HG03280 (cell line): ENCODE data around the gene DMRT1.
A peak's percentile ranks its signal among the peaks of the same experiment; 100 is the strongest.
"Not testable (repeated sequence)": the region's sequence is repeated elsewhere in the genome, so short reads cannot be mapped to it uniquely, and the experiment has no call there.

Experiments
- ATAC-seq: cut with Tn5 transposase; IDR thresholded peaks from one replicate; pipeline ENCODE4 v1.9.1; 2021; ENCODE audit warnings: mild to moderate bottlenecking, moderate library complexity; ENCODE audit not compliant: unreplicated experiment

Gene DMRT1

DNA sequence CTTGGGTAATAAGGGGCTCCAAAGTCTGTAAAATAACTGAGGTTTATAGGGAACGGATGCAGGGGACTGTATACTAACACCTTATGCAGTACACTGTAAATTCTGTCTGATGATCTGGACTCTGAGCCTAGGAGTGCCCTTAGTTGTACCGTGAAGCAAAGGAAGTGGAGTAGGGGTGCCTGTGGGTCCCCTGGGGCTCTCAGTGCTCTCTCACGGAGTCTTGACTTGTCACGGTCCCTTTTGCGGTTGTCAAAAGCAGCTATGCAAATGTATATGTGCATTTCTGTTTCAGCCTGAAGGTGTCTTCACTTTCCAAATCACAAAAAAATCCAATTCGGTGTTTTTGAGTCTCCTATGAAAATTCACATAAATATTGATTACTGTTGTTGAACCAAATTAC lies 17.8 kb downstream of the DMRT1 start:
- peak; percentile 99 for ATAC-seq

DNA sequence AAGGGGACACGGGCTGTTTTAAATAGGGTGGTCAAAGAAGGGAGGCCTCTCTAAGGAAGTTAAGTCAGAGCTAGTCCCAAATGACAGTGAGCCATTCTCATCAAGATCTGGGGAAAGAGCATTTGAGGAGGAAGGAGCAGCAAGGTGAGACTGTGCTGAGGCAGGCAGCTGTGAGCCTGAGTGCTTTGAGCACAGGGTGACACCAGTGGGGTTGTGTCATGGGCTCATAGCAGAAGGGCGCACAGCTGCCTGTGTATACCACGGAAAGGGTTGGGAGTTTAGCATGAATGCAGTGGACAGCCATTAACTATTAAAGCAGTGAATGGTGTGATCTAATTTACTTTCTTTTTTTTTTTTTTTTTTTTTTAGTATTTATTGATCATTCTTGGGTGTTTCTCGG lies 19.2 kb downstream of the DMRT1 start:
- ATAC-seq: no peak

DNA sequence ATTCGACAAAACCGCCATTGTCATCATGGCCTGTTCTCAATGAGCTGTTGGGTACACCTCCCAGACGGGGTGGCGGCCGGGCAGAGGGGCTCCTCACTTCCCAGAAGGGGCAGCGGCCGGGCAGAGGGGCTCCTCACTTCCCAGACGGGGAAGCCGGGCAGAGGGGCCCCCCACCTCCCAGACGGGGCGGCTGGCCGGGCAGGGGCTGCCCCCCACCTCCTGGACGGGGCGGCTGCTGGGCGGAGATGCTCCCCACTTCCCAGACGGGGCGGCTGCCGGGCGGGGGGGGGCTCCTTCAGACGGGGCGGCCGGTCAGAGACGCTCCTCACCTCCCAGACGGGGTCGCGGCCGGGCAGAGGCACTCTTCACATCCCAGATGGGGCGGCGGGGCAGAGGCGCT lies 20.0 kb downstream of the DMRT1 start:
- not testable (repeated sequence) for ATAC-seq

DNA sequence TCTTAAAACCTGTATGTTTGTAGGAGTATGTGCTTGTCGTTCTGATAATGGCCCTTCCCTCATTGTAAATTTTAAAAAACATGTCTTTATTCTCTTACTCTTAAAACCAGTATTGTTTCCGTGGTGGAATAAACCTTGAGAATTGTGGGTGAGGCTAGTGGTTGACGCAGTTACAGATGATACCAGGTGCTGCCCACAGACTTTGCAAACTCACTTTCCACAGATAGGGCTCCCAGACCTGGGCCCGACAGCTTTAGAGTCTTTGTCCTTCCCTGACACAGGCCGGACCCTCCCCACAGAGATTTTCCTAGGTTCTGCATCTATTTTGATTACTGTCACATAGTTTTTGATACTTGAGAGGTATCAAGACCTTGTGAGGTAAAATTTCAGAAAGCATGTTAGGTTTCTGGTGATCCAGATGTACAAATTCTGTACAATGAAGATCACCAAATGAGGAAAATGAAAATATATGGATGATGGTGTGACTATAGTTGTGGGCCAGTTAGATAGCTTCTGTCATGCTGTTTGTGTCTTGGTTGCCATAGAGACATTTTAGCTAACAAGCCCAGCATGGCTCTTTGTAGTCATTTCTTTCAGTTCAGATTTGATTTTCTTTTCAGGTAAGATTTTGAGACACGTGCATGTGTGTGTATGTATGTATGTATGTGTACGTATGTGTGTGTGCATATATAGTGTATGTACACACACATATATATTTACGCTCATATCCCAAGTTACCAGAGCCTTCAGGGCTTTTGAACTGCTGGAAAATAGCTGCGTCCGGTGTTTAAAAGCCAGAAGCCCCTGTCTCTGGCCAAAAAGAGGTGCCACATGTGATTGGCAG lies 33.8 kb downstream of the DMRT1 start:
- ATAC-seq: no peak

DNA sequence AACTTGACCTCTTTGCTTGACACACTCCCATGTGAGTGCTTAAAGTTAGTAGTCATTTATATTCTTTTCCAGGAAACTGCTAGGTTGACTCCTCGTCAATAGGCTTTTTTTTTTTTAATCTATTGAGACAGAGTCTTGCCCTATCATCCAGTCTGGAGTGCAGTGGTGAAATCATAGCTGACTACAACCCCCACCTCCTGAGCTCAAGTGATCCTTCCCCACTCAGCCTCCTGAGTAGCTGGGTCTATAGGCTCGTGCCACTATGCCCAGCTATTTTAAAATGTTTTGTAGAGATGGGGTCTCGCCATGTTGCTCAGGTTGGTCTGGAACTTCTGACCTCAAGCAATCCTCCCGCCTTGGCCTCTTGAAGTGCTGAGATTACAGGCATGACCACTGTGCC lies 34.9 kb downstream of the DMRT1 start:
- no peak for ATAC-seq

DNA sequence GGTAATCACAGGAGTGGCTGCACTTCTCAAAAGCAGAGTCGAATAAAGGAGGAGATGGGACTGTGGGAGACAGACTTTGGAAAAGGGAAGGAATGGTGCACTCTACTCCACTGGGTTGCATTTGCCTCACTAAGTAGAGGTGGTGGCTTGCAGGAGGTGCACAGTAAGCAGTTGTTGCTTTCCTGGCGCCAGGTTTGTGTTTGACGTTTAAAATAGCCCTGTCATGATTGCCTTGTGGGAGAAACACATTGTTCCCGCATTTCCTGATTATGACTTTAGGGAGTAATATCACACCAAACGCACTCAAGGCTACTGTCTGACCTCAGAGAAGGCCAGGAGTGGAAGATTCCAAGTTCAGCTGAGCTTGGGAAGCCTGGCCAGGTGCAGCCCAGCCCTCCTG lies 36.7 kb downstream of the DMRT1 start:
- no peak for ATAC-seq

DNA sequence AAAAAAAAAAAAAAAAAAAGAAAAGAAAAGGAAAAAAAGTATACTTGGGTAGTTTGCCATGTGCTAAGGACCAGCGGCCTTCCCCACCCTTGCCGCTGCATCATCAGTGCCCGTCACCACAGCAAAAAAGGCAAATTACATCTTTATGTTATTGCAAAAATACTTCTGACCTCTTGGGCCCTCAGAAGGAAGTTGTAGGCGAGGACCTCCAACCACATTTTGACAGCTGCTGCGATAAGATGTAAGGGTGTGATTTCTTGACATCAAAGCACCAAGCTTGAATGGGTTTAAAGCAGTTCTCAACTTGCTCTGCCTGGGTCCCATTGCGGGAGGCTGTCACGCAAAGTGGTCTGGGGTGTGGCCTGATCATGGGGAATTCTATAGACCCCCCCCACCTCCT lies 39.2 kb downstream of the DMRT1 start:
- no peak for ATAC-seq

DNA sequence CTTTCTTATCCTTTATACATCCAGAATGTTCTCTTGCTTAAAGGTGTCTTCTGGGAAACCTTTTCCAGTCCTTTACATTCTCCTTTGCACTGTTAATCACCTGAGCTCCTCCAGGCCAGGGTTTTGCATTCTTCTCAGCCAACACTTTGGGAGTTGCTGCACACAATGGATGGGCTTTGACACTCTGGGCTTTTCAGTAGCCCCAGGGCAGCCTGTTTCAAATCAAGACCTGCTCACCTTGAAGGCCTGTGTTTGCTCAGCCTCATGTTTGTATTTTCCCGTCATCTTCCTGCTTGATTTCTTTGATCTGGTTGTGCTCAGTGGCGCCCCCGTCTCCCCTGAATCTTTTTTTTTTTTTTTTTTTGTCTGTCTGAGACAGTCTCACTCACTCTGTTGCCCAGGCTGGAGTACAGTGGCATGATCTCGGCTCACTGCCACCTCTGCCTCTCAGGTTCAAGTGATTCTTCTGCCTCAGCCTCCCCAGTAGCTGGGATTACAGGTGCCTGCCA lies 41.0 kb downstream of the DMRT1 start:
- no peak for ATAC-seq

DNA sequence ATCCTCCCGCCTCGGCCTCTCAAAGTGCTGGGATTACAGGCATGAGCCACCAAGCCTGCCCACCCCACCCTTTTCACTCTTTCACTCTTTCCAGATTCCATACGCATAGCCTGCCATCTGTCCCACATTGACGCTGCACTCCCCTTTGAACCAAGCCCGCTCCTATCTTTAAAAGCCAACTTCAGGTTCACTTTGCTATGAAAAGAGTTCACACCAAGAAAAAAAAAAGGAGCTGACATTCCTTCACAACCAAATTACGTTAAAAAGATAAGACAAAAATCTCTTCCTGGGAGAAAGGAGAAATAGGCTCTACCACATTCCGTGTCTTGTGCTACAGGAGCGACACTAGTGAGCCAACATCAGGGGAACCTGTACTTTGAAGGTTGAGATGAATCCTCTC lies 41.5 kb downstream of the DMRT1 start:
- ATAC-seq: no peak

DNA sequence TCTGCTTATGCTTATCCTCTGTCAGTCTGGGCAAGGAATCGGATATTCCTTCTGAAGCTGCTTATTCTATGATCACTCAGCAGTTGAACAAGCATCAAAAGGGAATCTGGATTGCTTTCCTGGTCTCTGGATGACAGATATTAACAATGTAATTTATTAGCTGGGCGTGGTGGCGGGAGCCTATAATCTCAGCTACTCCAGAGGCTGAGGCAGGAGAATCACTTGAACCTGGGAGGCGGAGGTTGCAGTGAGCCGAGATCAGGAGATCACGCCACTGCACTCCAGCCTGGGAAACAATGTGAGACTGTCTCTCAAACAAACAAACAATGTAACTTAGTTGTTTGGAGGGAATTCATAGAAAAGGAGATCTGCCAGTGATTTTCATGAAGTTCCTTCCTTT lies 45.4 kb downstream of the DMRT1 start:
- ATAC-seq: no peak

DNA sequence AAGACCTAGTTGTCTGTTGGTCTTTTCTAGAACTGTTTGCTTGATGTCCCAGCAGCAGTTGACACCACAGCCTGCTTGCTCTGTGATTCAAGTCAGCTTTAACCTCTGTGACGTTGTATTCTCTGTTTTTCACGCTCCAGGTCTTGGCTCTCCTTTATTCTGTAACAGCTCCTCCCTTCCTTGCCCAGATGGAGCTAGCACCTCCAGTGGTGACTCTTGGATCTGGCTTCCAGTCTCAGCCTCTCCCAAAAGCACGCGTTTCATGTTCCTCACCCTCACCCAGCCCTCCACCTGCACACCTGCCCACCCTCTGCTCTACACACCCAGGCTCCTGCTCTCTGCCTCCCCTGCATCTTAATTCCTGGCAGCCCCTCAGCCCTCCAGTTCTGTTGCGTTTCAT lies 50.6 kb downstream of the DMRT1 start:
- no peak for ATAC-seq

DNA sequence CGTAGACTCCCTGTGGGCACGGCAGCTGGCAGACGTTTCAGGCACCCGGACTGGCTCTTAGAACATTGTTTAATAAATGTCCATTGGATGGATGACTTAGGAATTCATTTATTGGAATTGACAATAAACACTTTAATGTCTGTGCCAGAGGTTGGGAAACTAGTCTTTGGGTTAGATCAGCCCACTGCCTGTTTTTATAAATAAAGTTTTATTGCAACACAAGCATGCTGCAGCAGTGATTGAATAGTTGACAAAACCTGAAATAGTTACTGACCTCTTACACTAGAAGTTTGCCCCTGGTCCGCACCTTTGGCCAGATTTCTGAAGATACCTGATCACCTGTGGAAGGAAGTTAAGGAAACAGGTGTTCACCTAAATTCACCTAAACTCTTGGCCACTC lies 51.6 kb downstream of the DMRT1 start:
- ATAC-seq: no peak

DNA sequence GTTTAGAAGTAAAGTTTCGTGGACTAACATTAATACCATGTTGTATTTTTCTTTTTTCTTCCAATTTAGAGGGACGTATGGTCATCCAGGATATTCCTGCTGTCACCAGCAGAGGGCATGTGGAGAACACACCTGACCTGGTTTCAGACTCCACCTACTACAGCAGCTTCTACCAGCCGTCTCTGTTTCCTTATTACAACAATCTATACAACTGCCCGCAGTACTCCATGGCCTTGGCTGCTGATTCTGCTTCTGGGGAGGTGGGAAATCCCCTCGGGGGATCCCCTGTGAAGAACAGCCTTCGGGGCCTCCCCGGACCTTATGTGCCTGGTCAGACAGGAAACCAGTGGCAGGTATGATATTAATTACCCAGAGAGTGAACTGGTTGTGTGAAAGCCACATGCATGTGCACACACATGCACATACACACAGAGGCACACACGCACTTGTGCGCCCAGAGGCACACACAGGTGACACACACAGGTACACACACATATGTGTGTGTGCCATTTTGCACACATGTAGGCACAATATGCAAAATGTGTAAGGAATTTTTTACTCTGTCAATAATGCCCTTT lies 52.4 kb downstream of the DMRT1 start:
- ATAC-seq: peak; percentile 99

DNA sequence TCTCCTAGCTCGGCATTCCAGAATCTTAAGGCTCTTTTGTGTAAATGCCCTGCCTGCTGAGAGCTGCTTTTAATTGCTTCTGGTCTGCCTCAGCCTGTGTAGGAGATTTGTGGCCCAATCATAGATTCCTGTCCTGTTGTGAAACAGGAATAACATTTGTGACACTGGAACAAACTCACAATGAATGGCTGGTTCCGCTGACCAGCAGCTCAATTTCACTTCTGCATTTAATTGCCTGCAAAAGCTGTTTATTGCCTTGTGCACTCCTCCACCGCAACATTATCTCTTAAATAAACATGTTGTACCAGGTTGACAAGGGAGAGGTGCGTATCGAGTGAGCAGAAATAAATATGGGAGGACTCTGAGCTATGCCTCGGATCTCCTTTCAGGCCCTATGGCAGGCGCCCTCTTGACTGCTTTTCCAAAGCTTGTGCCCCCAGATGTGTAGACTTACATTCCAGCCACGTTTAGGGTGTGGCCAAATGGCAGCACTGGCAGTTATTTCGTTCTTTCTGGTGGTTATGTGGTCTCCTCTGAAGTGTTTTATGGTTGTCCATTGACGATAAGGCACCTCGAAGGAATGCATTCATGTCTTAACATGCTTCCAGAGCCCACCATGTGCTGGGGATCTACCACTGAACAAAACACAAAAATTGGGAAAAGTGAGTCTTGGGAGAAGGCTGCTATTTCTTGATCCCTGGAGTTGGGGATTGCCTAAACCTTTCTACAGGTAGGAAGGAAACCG lies 58.1 kb downstream of the DMRT1 start:
- no peak for ATAC-seq

DNA sequence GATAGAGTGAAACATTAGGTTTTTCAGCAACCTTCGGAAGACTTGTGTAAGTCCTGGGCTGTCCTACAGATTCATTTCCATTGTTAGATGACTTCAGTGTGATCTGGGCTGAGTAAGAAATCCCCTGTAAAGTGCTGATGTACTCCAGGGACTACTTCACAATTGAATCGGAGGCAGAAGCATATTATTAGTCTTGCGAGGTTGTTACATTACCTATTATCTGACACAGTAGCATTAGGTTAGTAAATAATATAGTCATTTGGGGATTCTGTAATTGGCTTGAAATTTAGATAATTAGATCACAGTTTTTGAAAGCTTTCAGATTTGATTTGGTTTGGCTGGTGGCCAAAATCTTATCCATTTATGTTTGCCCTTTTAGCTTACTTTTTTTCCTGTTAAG lies 62.4 kb downstream of the DMRT1 start:
- ATAC-seq: no peak

DNA sequence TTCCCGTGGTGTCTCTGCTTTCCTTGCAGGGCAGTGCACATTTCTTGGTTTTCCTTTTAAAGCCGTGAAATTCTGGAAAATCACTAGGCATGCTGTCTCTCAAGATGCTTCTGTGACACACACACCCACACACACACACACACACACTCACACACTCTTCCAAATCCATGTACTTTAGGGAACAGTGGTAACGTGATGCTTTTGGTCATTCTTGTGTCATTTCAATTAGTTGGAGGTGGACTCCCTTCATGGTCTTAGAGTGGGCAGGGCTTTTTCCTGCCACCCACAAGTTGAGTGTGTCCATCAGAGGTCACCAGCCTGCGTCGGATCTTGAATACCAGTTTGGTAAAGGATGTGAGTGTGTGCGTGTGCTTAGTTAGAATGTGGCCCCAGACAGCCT lies 64.4 kb downstream of the DMRT1 start:
- ATAC-seq: no peak

DNA sequence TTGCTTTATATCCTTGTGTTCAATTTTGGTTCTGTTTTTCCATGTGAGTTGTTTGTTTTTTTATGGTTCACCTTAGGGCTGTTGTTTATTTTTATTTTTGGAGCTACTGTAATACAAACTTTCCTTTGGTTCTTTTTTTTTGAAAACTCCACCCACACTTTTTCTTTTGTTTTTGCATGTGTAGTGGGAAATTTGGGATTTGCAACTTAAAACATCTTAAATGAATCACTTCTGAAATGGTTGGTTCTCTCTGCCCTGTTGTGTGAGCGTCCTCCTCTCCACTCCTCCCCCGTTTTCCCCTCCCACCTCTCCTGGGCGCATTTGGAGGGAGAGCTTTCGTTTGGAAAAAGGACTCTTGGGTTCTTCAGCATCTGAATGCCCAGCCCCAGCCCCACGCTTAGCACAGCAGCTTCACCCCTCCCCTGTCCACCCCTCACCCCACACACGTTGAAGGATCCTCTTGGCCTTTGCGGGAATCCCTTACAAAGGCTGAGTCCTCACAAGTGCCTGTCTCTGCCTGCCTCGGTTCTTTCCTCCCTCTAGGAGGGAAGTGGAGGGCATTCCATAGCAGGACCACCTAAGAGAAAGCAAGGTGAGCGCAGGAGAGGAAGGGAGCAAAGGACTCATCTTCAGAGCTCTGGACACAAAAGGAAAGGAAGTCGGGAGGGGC lies 67.2 kb downstream of the DMRT1 start:
- no peak for ATAC-seq

DNA sequence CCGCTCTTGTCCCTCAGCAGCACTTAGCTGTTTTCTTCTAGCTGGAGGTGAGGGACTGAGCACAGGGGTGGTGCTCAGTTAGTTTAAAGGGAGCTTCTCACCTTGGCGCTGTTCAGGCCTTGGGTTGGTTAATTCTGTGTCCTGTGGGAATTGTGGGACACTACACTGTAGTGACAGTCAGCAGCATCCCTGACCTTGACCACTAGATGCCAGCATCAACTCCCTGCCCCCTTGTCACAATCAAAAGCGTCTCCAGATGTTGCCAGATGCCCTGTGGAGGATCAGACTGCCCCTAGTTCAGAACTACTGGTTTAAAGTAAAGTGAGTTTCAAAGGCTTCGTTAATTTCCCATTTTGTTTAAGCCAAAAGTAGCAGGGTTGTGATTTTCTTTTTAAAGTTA lies 69.5 kb downstream of the DMRT1 start:
- ATAC-seq: no peak

DNA sequence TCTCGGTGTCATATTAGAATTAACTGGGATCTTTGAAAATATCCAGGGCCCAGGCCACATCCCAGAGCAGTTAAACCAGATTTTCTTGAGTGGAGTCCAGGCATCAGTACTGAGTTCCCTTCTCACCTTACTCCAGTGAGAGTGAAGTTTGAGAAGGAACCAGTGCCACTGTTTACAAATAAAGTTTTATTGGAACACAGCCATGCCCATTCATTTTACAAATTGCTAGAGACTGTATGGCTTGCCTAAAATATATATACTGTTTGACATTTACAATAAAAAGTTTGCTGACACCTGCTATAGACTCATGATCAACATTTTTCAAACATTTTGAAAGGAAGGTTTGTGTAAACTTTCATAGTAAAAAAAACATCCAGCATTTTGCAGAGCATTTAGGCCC lies 71.3 kb downstream of the DMRT1 start:
- no peak for ATAC-seq

DNA sequence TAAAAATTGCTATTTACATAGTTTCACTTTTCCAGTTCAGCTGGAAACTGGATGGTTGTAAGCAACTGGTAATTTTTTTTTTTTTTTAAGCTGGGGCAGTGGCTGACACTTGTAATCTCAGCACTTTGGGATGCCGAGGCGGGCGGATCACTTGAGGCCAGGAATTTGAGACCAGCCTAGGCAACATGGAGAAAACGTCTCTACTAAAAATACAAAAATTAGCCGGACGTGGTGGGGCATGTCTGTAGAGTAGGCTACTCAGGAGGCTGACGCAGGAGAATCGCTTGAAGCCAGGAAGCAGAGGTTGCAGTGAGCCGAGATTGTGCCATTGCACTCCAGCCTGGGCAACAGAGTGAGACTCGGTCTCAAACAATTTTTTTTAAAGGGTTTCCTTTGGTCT lies 72.0 kb downstream of the DMRT1 start:
- not testable (repeated sequence) for ATAC-seq

DNA sequence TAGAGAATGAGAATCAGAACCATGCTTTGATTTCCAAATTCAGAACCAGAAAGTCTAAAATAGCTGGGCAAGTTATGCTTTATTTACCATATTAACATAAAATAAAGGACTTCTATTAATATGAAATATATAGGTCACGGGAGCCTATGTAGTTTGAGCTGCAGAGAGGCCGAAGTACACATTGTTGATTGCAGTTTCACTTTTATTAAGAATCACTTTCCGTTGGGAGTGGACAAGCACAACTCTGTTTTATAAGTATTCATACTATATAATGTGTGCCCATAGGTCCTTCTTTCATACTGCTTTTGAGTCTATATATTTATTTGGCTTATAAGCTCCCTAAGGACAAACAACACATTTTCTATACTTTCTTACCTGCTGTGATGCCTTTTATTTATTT lies 76.2 kb downstream of the DMRT1 start:
- no peak for ATAC-seq
